GM12874 (cell line): ENCODE results near the gene TNFRSF14.

Experiments
- CTCF ChIP-seq: IDR thresholded peaks from 2 replicates; pipeline ENCODE4 v1.5.1; 2011; ENCODE audit warnings: low read depth, mild to moderate bottlenecking, control low read depth, low read length, moderate library complexity; ENCODE audit not compliant: insufficient read depth

Gene TNFRSF14

DNA sequence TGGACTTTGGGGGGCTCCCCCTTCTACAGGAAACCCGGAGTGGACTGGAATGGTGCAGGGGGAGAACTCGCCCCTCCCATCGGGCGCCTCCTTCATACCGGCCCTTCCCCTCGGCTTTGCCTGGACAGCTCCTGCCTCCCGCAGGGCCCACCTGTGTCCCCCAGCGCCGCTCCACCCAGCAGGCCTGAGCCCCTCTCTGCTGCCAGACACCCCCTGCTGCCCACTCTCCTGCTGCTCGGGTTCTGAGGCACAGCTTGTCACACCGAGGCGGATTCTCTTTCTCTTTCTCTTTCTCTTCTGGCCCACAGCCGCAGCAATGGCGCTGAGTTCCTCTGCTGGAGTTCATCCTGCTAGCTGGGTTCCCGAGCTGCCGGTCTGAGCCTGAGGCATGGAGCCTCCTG, at the start of gene TNFRSF14:
TSS of gene TNFRSF14 (plus strand) at position 95 of the 401 bp plus-strand sequence. CDS start at position 389, 294 bp downstream.
- 0 out of 2 replicates have a peak, but pooled peaks have one; percentile 16 for TF ChIP-seq CTCF

DNA sequence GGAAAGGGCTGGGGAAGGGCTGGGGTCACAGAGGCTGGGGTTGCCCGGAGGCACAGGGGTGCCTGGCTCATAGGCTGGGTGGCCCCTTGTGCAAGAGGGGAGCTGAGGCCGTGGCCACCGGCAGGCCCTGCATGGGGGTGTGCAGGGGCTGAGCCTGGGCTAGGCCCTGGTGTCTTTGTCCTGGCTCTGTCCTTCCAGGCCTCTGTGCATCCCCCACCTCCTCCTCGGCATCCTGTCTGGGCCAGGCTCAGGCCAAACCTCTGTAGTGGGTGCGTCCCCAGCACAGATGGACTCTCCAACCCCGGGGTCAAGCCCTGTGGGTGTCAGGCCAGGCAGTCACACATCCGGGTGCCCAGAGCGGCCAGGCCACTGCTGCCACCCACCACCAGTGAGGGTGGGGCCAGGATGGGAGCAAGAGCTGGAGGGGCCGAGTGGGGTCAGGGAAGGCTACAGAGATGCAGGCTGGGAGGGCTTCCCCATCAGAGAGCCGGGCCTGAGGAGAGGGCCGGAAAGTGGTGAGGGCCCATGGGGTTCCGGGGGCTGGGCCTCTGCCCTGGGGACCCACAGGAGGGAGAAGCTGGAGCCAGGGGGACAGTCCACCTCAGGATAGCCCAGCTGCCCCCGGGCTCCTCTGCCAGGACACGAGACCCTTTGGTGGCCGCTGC, 49.1 kb upstream of the TNFRSF14 start:
- no peak for TF ChIP-seq CTCF

GRCh38 chr1:2507744-2508155, 48.4 kb upstream of the TNFRSF14 start:
- TF ChIP-seq CTCF: no peak

- no peak for TF ChIP-seq CTCF
Observed at GRCh38 chr1:2508180-2508579, 48.0 kb upstream of the TNFRSF14 start.

- no peak for TF ChIP-seq CTCF
Observed at GRCh38 chr1:2508751-2509150, 47.4 kb upstream of the TNFRSF14 start.

- TF ChIP-seq CTCF: no peak
Observed at GRCh38 chr1:2509589-2509988, 46.6 kb upstream of the TNFRSF14 start.

GRCh38 chr1:2510366-2511155, 45.6 kb upstream of the TNFRSF14 start:
- no peak for TF ChIP-seq CTCF
